ENCODE measurements around the gene THUMPD1. TPM values are rescaled to one million over a fixed set of nuclear protein-coding genes. Genes with fewer than 3 reads are reported as not detected.

Gene THUMPD1
- total and polyA plus RNA-seq, 2 of the 8 experiments (the other 6 are each of a cell fraction or from before 2014, with no cell fraction given): 31.6 to 49.4 TPM

GRCh38 chr16:20743591-20743990 lies 2.0 kb upstream of the THUMPD1 start (continued):
- TF ChIP-seq TAF1 (IDR thresholded peaks at IDR 0.05; ENCODE audit: low read depth, low read length) (no peak), EZH2 (IDR thresholded peaks at IDR 0.05; ENCODE audit: low read depth, low read length, severe bottlenecking) (no peak), CHD1 (IDR thresholded peaks at IDR 0.05; ENCODE audit: low read depth, low read length) (no peak)
